Mesodermal cell (in vitro differentiated cells): ENCODE data around the gene WIPF1.

Experiments used
- H3K27ac ChIP-seq: 2 replicates; pipeline ENCODE4 v1.7.0; 2013; ENCODE audit warnings: mild to moderate bottlenecking, low read depth, low read length, moderate library complexity; ENCODE audit not compliant: severe bottlenecking
- H3K36me3 ChIP-seq: 2 replicates; pipeline ENCODE4 v1.7.1; 2013; ENCODE audit warnings: mild to moderate bottlenecking, low read length, moderate library complexity; ENCODE audit not compliant: control insufficient read depth, insufficient read depth
- H3K4me1 ChIP-seq: one replicate; pipeline ENCODE4 v1.7.1; 2013; ENCODE audit warnings: mild to moderate bottlenecking, low read length; ENCODE audit not compliant: insufficient read depth, control insufficient read depth, poor library complexity, severe bottlenecking
- H3K4me3 ChIP-seq: 2 replicates; pipeline ENCODE4 v1.7.0; 2013; ENCODE audit warnings: low read length, control low read depth, mild to moderate bottlenecking; ENCODE audit not compliant: insufficient read depth, poor library complexity, severe bottlenecking; ENCODE audit errors: extremely low read depth
- H3K9me3 ChIP-seq: 2 replicates; pipeline ENCODE4 v1.7.1; 2013; ENCODE audit warnings: mild to moderate bottlenecking, low read length, moderate library complexity; ENCODE audit not compliant: control insufficient read depth
- WGBS, 2 experiments: methylation state at CpG; one replicate each; pipeline ENCODE4 v1.1.5; 2013; ENCODE audit warnings: missing lambda C conversion rate in 2 of 2; ENCODE audit not compliant: insufficient coverage in 2 of 2; 5-methylcytosine and 5-hydroxymethylcytosine counted together

The WIPF1 gene

DNA sequence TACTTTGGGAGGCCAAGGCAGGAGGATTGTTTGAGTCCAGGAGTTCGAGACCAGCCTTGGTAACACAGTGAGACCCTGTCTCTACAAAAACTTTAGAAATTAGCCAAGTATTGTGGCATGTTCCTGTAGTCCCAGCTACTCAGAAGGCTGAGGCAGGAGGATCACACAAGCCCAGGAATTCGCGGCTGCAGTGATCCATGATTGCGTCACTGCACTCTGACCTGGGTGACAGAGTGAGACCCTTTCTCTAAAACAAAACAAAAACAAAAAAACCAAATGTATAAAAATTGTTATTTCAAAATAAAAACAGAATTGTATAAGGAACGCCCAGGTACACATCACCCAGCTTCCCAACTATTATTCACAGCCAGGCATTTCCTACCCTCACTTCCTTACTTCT, 56.7 kb downstream of the WIPF1 start:
- WGBS, 2 experiments, result 75 to 88% methylated on average over 2 to 3 of the region's 5 CpGs
- Histone ChIP-seq H3K4me3 (no peak overlapping the region), H3K9me3 (no peaks in the 10 kb centered on the region), H3K36me3 (no peaks in the 10 kb centered on the region), H3K27ac (no peak overlapping the region), H3K4me1 (peaks cover 7% of the 10 kb centered on the region)

DNA sequence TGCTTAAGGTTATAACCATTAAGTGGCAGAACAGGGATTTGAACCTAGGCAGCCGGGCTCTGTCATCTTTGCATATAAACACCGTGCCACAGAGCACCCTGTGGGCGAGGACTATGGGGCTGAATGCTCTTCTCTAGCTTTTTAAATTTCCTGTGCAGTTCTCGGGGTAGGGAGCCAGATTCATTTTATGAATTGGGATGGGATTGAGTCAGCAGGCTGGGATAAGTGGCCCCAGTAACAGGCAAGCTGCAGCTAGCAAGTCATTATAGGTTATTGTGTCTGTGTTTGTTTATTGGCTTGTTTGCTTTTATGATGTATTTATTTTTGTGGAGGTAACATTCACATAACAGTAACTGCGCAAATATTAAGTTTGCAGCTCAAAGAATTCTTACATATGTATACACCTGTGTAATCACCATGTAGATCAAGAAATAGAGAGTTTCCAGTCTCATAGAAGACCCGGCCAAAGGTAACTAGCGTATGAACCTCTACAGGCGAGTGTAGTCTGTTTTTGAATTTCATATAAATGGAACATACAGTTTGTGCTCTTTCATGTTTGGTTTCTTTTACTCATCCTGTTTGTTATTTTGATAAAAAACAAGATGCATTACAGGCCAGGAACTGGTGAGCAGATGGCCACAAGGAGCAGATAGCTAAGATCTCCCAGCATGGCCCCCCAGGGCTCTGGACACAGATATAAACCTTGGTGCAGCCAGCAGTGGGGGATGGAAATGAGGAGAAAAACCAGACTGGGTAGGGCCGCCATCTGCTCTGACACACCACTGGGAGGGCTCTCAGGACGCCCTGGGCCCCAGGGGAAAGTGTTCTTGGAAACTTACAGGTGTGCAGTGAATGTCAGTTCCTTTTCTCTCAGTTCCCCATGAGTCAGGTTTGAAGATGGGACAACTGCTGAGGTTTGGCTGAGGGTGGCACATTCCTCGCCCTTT, 61.6 kb downstream of the WIPF1 start:
- Histone ChIP-seq H3K4me1 (peaks cover 17% of the 10 kb centered on the region), H3K27ac (peak overlapping the region; percentile 41), H3K9me3 (no peaks in the 10 kb centered on the region), H3K36me3 (no peaks in the 10 kb centered on the region), H3K4me3 (no peak overlapping the region)
- WGBS, 2 experiments, result 91 to 98% methylated on average over 7 of the region's 11 CpGs

DNA sequence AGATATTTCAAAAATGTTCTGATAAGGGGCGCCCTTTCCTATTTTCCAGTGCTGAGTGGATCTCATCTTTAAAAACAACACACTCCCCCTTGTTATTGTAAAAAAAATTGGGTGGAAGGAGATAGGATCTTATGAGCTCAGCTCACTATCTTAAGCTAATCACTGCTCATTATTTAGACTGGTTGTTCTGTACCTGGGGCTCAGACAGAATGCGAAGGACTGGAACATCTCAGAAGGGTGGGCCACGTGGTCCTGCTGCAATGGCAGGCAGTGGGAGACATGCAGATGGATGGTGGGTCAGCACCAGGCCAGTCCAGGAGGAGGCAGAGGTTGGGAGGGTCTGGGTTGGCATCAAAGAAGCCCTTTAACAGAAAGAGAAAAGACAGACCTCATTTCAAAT, 62.5 kb downstream of the WIPF1 start:
- no peaks in the 10 kb centered on the region for H3K9me3 ChIP-seq
- no peak overlapping the region for H3K27ac ChIP-seq
- 50 to 80% methylated on average over 1 of the region's 3 CpGs for WGBS, 2 experiments
- no peak overlapping the region for H3K4me3 ChIP-seq
- H3K36me3 ChIP-seq, result no peaks in the 10 kb centered on the region
- peaks cover 17% of the 10 kb centered on the region for H3K4me1 ChIP-seq

GRCh38 chr2:174529916-174530315, 67.7 kb downstream of the WIPF1 start:
- no peak overlapping the region for H3K4me3 ChIP-seq
- H3K9me3 ChIP-seq, result no peaks in the 10 kb centered on the region
- H3K36me3 ChIP-seq, result no peaks in the 10 kb centered on the region
- H3K4me1 ChIP-seq, result peaks cover 4% of the 10 kb centered on the region
- 87 to 89% methylated on average over 4 of the region's 4 CpGs for WGBS, 2 experiments
- H3K27ac ChIP-seq, result no peak overlapping the region

DNA sequence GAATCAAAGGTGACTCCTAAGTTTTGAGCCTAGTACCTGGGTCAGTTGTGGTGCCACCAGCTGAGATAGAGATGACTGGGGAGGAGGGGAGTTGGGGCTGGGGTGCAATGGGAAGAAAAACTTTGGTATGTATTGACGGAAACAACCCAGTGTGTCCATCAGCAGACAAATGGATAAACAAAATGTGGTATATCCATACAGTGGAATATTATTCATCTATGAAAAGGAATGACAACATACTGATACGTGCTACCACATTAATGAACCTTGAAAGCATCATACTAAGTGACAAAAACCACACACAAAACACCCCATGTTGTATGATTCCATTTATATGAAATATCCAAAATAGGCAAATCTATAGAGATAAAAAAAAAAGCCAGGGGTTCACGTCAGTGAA, 69.6 kb downstream of the WIPF1 start:
- Histone ChIP-seq H3K9me3 (no peaks in the 10 kb centered on the region), H3K4me3 (no peak overlapping the region), H3K4me1 (peaks cover 3% of the 10 kb centered on the region), H3K27ac (no peak overlapping the region), H3K36me3 (no peaks in the 10 kb centered on the region)
- WGBS, 2 experiments, result 92 to 100% methylated on average over 1 to 2 of the region's 3 CpGs

DNA sequence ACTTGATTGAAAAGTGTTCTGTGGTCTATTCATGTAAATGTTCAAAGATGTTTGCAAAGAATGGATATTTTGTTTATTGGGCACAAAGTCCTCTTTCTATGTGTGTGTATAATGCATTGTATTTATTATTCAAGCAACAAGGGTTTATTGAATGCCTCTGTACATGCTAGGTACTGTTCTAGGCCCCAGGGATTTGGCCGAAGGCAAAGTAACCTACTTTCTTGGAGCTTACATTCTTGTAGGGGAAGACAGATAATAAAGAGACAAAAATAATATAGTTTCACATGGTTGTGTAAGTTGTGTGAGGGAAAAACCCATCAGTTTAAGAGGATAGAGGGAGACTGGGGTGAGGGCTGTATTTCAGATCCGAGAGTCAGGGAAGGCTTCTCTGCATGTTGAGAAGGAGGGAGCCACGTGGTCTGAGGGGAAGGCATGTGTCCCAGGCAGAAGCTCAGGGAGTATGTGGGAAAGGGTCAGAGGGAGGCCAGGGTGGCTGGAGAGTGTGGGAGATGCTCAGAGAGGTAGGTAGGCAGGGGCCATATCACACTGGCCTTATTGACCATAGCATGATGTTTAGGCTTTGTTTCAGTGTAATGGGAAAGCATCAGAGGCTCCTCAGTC, 70.4 kb downstream of the WIPF1 start:
- H3K36me3 ChIP-seq, result no peaks in the 10 kb centered on the region
- no peaks in the 10 kb centered on the region for H3K9me3 ChIP-seq
- no peak overlapping the region for H3K27ac ChIP-seq
- peaks cover 1% of the 10 kb centered on the region for H3K4me1 ChIP-seq
- 83 to 89% methylated on average over 2 of the region's 3 CpGs for WGBS, 2 experiments
- no peak overlapping the region for H3K4me3 ChIP-seq

DNA sequence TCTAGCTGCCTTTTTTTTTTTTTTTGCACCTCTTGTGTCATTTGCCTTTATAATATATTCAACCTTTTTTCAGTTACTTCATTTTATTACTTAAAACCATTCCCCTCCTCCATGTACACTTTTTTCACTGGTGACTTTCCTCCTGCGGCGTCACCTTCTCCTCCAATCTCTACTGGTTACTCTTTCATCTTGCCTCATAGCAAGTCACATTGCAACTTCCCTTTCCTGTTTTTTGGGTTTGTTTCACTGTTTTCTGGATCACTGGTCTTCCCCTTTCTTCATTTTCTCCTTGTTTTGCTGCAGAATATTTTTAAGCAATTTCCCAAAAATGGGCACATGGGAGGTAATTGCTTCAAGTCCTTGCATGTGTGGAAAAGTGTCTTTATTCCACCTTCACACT, 73.1 kb downstream of the WIPF1 start:
- 97 to 100% methylated on average over 2 of the region's 2 CpGs for WGBS, 2 experiments

GRCh38 chr2:174522553-174522952, 75.1 kb downstream of the WIPF1 start:
- WGBS, 2 experiments, result 63 to 74% methylated on average over 1 to 2 of the region's 3 CpGs
- Histone ChIP-seq H3K4me1 (no peaks in the 10 kb centered on the region), H3K27ac (no peak overlapping the region), H3K9me3 (no peaks in the 10 kb centered on the region), H3K4me3 (no peak overlapping the region), H3K36me3 (no peaks in the 10 kb centered on the region)

More for the DNA sequence above, 73.1 kb downstream of the WIPF1 start:
- Histone ChIP-seq H3K36me3 (no peaks in the 10 kb centered on the region), H3K27ac (no peak overlapping the region), H3K9me3 (no peaks in the 10 kb centered on the region), H3K4me3 (no peak overlapping the region), H3K4me1 (no peaks in the 10 kb centered on the region)

DNA sequence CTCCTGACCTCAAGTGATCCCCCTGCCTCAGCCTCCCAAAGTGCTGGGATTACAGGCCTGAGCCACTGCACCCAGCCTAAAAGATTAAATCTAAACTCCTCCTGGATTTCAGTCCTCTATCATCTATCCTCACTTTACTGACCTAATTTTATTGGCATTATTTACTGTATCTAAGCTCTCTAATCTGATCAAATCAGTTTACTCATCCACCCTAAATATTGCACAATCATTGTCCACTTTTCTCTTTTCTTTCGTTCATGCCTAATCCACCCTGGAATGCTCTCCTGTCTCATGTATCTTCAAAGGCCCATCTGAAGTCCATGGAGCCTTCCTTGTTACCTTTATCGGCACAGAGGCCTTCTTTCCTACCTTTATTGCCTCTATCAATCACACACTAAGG, 79.2 kb downstream of the WIPF1 start:
- WGBS, 2 experiments, result 97 to 100% methylated on average over 1 to 2 of the region's 2 CpGs
- H3K4me1 ChIP-seq, result no peaks in the 10 kb centered on the region
- H3K27ac ChIP-seq, result no peak overlapping the region
- H3K4me3 ChIP-seq, result no peak overlapping the region
- no peaks in the 10 kb centered on the region for H3K36me3 ChIP-seq
- H3K9me3 ChIP-seq, result peaks cover 2% of the 10 kb centered on the region

- no peak overlapping the region for H3K4me3 ChIP-seq
- no peak overlapping the region for H3K27ac ChIP-seq
- WGBS, 2 experiments, result 79 to 88% methylated on average over 3 of the region's 5 CpGs
- no peaks in the 10 kb centered on the region for H3K36me3 ChIP-seq
- H3K9me3 ChIP-seq, result peaks cover 8% of the 10 kb centered on the region
- H3K4me1 ChIP-seq, result no peaks in the 10 kb centered on the region
Measured at GRCh38 chr2:174516501-174517378, 80.9 kb downstream of the WIPF1 start.
